PC-3 (cell line): ENCODE measurements around the gene BIRC3. TPM values are rescaled to one million over a fixed set of nuclear protein-coding genes. Genes with fewer than 3 reads are reported as not detected.
"Not testable (repeated sequence)": the region's sequence is repeated elsewhere in the genome, so short reads cannot be mapped to it uniquely, and the experiment has no call there.

Experiments used
- ATAC-seq: fragments of 200-7000 bp; cut with Tn5 transposase; 2 replicates; pipeline ENCODE4 v1.9.1; 2020; ENCODE audit warnings: mild to moderate bottlenecking, moderate library complexity
- BruUV-seq: library from RNA; stranded (reverse); fragments of 400-500 nt; replicated peaks from 2 replicates; lab custom pipeline; 2021; lab: Mats Ljungman, UMichigan
- CTCF ChIA-PET: fragments of 300-600 bp; sonication (Branson Sonifier 250); formaldehyde crosslinking; loops from one replicate; lab custom pipeline; 2022; ENCODE audit warnings: antibody characterized with exemption; lab: Charles Lee
- POLR2A ChIA-PET: fragments of 300-600 bp; sonication (Branson Sonifier 250); formaldehyde crosslinking; loops from one replicate; lab custom pipeline; 2022; ENCODE audit warnings: antibody characterized with exemption; ENCODE audit not compliant: unreplicated experiment; lab: Charles Lee
- DNase-seq: peaks from one replicate; pipeline ENCODE4 v3.0.0-alpha.2; 2015
- H2AFZ ChIP-seq: fragments of 300-600 bp; sonication (generic); 2 replicates; pipeline ENCODE4 v1.6.0; 2016; ENCODE audit warnings: antibody characterized with exemption, low read length
- H3F3A ChIP-seq: fragments of 300-600 bp; sonication (generic); one replicate; pipeline ENCODE4 v1.6.0; 2017; ENCODE audit warnings: antibody characterized with exemption, low read length, control low read depth, mild to moderate bottlenecking; ENCODE audit not compliant: unreplicated experiment
- H3K27ac ChIP-seq: fragments of 300-600 bp; sonication (generic); 2 replicates; pipeline ENCODE4 v1.5.1; 2016; ENCODE audit warnings: mild to moderate bottlenecking, low read length
- H3K27me3 ChIP-seq: fragments of 300-600 bp; sonication (generic); 2 replicates; pipeline ENCODE4 v1.6.1; 2016; ENCODE audit warnings: low read length, mixed read lengths
- H3K36me3 ChIP-seq: fragments of 300-600 bp; sonication (generic); 2 replicates; pipeline ENCODE4 v1.6.1; 2016; ENCODE audit warnings: low read depth, mixed run types, low read length, mixed read lengths
- H3K4me1 ChIP-seq: fragments of 300-600 bp; sonication (generic); 2 replicates; pipeline ENCODE4 v1.5.1; 2016; ENCODE audit warnings: low read length; ENCODE audit not compliant: insufficient read depth
- H3K4me2 ChIP-seq: fragments of 300-600 bp; sonication (generic); 2 replicates; pipeline ENCODE4 v1.6.0; 2016; ENCODE audit warnings: low read length
- H3K4me3 ChIP-seq: fragments of 300-600 bp; sonication (generic); 2 replicates; pipeline ENCODE4 v1.5.1; 2016; ENCODE audit warnings: mild to moderate bottlenecking, low read length, mixed read lengths
- H3K79me2 ChIP-seq: fragments of 300-600 bp; sonication (generic); 2 replicates; pipeline ENCODE4 v1.6.1; 2017; ENCODE audit warnings: low read length, mixed read lengths
- H3K9ac ChIP-seq: fragments of 300-600 bp; sonication (generic); 2 replicates; pipeline ENCODE4 v1.6.0; 2016; ENCODE audit warnings: mild to moderate bottlenecking, low read length
- H3K9me2 ChIP-seq: fragments of 300-600 bp; sonication (generic); replicated peaks from 2 replicates; pipeline ENCODE4 v1.6.1; 2016; ENCODE audit warnings: mixed run types, low read length, mixed read lengths
- H3K9me3 ChIP-seq: fragments of 300-600 bp; sonication (generic); 2 replicates; pipeline ENCODE4 v1.6.1; 2016; ENCODE audit warnings: low read length, mixed read lengths
- H4K20me1 ChIP-seq: fragments of 300-600 bp; sonication (generic); 2 replicates; pipeline ENCODE4 v1.6.1; 2016; ENCODE audit warnings: low read length, mixed read lengths
- EZH2 ChIP-seq: fragments of 300-600 bp; sonication (generic); IDR thresholded peaks from one replicate; pipeline ENCODE4 v1.6.1; 2017; ENCODE audit warnings: antibody characterized with exemption, mild to moderate bottlenecking, low read length; ENCODE audit not compliant: unreplicated experiment
- EZH2phosphoT487 ChIP-seq: fragments of 300-600 bp; sonication (generic); IDR thresholded peaks from 2 replicates; pipeline ENCODE4 v1.6.1; 2018; ENCODE audit warnings: mild to moderate bottlenecking, antibody characterized with exemption, low read length, borderline replicate concordance
- intact Hi-C: fragments of 100-400 bp; cut with micrococcal nuclease; formaldehyde crosslinking; loops from 2 replicates; pipeline ENCODE4 v1.9.0; 2023
- total RNA-seq: library from RNA; depleted of rRNA; stranded (reverse); fragments of >200 nt; gene quantifications from 2 replicates; pipeline ENCODE4 v1.2.3, GENCODE V29; 2014
- TF ChIP-seq, protein P1 (sequence below): fragments of 300-600 bp; sonication (generic); conservative IDR thresholded peaks from 2 replicates; pipeline ENCODE4 v1.5.1; 2017; ENCODE audit warnings: antibody characterized with exemption, low read depth, mild to moderate bottlenecking, low read length

Gene BIRC3
- total RNA-seq, 1 experiment from 2014 or later: 4.2 TPM

DNA sequence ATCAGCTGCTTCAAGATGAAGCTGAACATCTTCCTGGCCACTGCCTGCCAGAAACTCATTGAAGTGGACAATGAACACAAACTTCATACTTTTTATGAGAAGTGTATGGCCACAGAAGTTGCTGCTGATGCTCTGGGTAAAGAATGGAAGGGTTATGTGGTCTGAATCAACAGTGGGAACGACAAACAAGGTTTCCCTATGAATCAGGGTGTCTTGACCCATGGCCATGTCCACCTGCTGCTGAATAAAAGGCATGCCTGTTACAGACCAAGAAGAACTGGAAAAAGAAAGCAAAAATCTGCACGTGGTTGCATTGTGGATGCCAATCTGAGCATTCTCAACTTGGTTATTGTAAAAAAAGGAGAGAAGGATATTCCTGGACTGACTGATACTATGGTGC is 22.2 kb upstream of the BIRC3 start:
- no peak for ATAC-seq

DNA sequence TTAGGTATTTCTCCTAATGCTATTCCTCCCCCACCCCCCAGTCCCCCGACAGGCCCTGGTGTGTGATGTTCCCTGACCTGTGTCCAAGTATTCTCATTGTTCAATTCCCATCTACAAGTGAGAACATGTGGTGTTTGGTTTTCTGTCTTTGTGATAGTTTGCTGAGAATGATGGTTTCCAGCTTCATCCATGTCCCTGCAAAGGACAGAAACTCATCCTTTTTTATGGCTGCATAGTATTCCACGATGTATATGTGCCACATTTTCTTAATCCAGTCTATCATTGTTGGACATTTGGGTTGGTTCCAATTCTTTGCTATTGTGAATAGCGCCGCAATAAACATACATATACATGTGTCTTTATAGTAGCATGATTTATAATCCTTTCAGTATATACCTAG is 20.5 kb upstream of the BIRC3 start:
- CTCF ChIA-PET, DNase-seq, BruUV-seq, H2AFZ ChIP-seq, H4K20me1 ChIP-seq, H3K9me2 ChIP-seq, H3K9me3 ChIP-seq, intact Hi-C loops, H3K9ac ChIP-seq, H3F3A ChIP-seq, H3K27ac ChIP-seq, H3K27me3 ChIP-seq, POLR2A ChIA-PET, H3K79me2 ChIP-seq, H3K36me3 ChIP-seq, H3K4me2 ChIP-seq, H3K4me3 ChIP-seq, ATAC-seq: not testable (repeated sequence)
- H3K4me1 ChIP-seq: peaks cover 16% of the 10 kb centered on the region

More for the DNA sequence above, 22.2 kb upstream of the BIRC3 start:
- DNase-seq: no peak
- TF ChIP-seq EZH2phosphoT487: no peak
- TF ChIP-seq, protein P1, sequence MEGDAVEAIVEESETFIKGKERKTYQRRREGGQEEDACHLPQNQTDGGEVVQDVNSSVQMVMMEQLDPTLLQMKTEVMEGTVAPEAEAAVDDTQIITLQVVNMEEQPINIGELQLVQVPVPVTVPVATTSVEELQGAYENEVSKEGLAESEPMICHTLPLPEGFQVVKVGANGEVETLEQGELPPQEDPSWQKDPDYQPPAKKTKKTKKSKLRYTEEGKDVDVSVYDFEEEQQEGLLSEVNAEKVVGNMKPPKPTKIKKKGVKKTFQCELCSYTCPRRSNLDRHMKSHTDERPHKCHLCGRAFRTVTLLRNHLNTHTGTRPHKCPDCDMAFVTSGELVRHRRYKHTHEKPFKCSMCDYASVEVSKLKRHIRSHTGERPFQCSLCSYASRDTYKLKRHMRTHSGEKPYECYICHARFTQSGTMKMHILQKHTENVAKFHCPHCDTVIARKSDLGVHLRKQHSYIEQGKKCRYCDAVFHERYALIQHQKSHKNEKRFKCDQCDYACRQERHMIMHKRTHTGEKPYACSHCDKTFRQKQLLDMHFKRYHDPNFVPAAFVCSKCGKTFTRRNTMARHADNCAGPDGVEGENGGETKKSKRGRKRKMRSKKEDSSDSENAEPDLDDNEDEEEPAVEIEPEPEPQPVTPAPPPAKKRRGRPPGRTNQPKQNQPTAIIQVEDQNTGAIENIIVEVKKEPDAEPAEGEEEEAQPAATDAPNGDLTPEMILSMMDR: no peak
- no peak for TF ChIP-seq EZH2
- H3K27ac ChIP-seq: no peak overlapping the region
- H3K79me2 ChIP-seq: no peaks in the 10 kb centered on the region
- H3K9me3 ChIP-seq: no peaks in the 10 kb centered on the region
- H3F3A ChIP-seq: no peaks in the 10 kb centered on the region
- intact Hi-C loops: no loop called here
- no peaks in the 10 kb centered on the region for H3K27me3 ChIP-seq
- H4K20me1 ChIP-seq: no peaks in the 10 kb centered on the region
- no peak overlapping the region for H3K4me3 ChIP-seq
- no peak overlapping the region for H3K4me2 ChIP-seq
- no peak overlapping the region for H2AFZ ChIP-seq
- peaks cover 16% of the 10 kb centered on the region for H3K4me1 ChIP-seq
- H3K9ac ChIP-seq: no peak overlapping the region
- CTCF ChIA-PET: interaction anchor here (3.7 kb wide), 1 partner anchor 11 kb away, joined by 35 read pairs; no protein-coding TSS in a partner anchor
- no TSS peak for BruUV-seq
- H3K9me2 ChIP-seq: no peaks in the 10 kb centered on the region
- POLR2A ChIA-PET: no interaction called here
- H3K36me3 ChIP-seq: no peaks in the 10 kb centered on the region

DNA sequence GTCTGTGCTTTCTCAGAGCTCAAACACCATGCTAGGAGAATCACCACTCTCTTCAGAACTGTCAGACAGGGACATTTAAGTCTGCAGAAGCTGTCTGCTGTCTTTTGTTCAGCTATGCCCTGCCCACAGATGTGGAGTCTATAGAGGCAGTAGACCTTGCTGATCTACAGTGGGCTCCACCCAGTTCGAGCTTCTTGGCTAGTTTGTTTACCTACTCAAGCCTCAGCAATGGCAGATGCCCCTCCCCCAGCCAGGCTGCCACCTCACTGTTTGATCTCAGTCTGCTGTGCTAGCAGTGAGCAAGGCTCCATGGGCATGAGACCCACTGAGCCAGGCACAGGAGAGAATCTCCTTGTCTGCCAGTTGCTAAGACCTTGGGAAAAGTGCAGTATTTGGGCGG is 16.4 kb upstream of the BIRC3 start:
- intact Hi-C loops, H3K4me3 ChIP-seq, H3K9ac ChIP-seq, H4K20me1 ChIP-seq, H3F3A ChIP-seq, DNase-seq, H3K27ac ChIP-seq, BruUV-seq, H2AFZ ChIP-seq, H3K27me3 ChIP-seq, CTCF ChIA-PET, H3K79me2 ChIP-seq, H3K36me3 ChIP-seq, ATAC-seq, H3K4me2 ChIP-seq, POLR2A ChIA-PET, H3K9me2 ChIP-seq: not testable (repeated sequence)
- Histone ChIP-seq H3K4me1 (peaks cover 13% of the 10 kb centered on the region), H3K9me3 (peaks cover 19% of the 10 kb centered on the region)

DNA sequence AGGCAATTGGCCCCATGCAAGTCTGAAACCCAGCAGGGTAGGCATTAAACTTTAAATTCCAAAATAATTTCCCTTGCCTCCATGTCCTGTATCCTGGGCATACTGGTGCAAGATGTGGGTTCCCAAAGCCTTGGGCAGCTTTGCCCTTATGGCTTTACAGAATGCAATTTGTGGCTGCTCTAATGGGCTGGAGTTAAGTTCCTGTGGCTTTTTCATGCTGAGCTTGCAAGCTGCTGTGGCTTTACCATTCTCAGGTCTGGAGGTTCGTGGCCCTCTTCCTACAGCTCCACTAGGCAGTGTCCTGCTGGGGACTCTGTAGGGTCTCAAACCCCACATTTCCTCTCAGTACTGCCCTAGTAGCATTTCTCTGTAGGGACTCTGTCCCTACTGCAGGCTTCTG is 15.0 kb upstream of the BIRC3 start:
- Histone ChIP-seq H2AFZ (no peak overlapping the region), H3F3A (peaks cover 8% of the 10 kb centered on the region), H3K4me2 (no peak overlapping the region), H3K9ac (no peak overlapping the region), H3K36me3 (no peaks in the 10 kb centered on the region), H3K9me2 (no peaks in the 10 kb centered on the region), H3K27ac (no peak overlapping the region), H3K79me2 (no peaks in the 10 kb centered on the region), H3K27me3 (no peaks in the 10 kb centered on the region), H3K4me1 (peaks cover 24% of the 10 kb centered on the region), H3K4me3 (no peak overlapping the region), H3K9me3 (peaks cover 19% of the 10 kb centered on the region), H4K20me1 (no peaks in the 10 kb centered on the region)
- BruUV-seq: no TSS peak
- ChIA-PET CTCF (no interaction called here), POLR2A (no interaction called here)
- TF ChIP-seq EZH2 (no peak), EZH2phosphoT487 (no peak)
- TF ChIP-seq, protein P1: no peak
- no peak for DNase-seq
- intact Hi-C loops: no loop called here
- ATAC-seq: no peak
